ENCODE data around the gene PUM1. TPM values are rescaled to one million over a fixed set of nuclear protein-coding genes. Genes with fewer than 3 reads are reported as not detected.

Gene PUM1
- total RNA-seq, 1 experiment from 2014 or later, result 110 TPM

GRCh38 chr1:30884723-30885122 lies 180.8 kb downstream of the PUM1 start:
- H3K27me3 Mint-ChIP-seq (ENCODE audit: insufficient read depth, unreplicated experiment), result no peaks in the 10 kb centered on the region
- intact Hi-C loops (cut with micrococcal nuclease), result no loop called here
- ChIA-PET CTCF (no interaction called here), POLR2A (interaction anchor here (1.2 kb wide), 1 partner anchor 97 kb away, joined by 3 read pairs; no protein-coding TSS in a partner anchor)
- no peak overlapping the region for H3K4me3 Mint-ChIP-seq (ENCODE audit: unreplicated experiment)
- no peaks in the 10 kb centered on the region for H3K9me3 Mint-ChIP-seq (ENCODE audit: unreplicated experiment)
- H3K27ac Mint-ChIP-seq (ENCODE audit: low read depth, unreplicated experiment), result no peak overlapping the region
- peaks cover 16% of the 10 kb centered on the region for H3K4me1 Mint-ChIP-seq (ENCODE audit: insufficient read depth, unreplicated experiment)
- H3K36me3 Mint-ChIP-seq (ENCODE audit: insufficient read depth, unreplicated experiment), result peaks cover 7% of the 10 kb centered on the region
- TF ChIP-seq CTCF (IDR thresholded peaks at IDR 0.05; ENCODE audit: unreplicated experiment), result no peak
- DNase-seq (ENCODE audit: unreplicated experiment), result no peak
- BruUV-seq (replicated peaks), result no TSS peak

GRCh38 chr1:30883389-30884172 lies 181.9 kb downstream of the PUM1 start:
- peaks cover 28% of the 10 kb centered on the region for H3K4me1 Mint-ChIP-seq (ENCODE audit: insufficient read depth, unreplicated experiment)
- no peak overlapping the region for H3K4me3 Mint-ChIP-seq (ENCODE audit: unreplicated experiment)
- ChIA-PET POLR2A (no interaction called here), CTCF (interaction anchor here (0.5 to 1.4 kb wide), 3 partner anchors 27 to 850 kb away, joined by 3 to 7 read pairs (median 6); no protein-coding TSS in a partner anchor)
- H3K27me3 Mint-ChIP-seq (ENCODE audit: insufficient read depth, unreplicated experiment), result no peaks in the 10 kb centered on the region
- no peak for DNase-seq (ENCODE audit: unreplicated experiment)
- intact Hi-C loops (cut with micrococcal nuclease), result no loop called here
- no peak for TF ChIP-seq CTCF (IDR thresholded peaks at IDR 0.05; ENCODE audit: unreplicated experiment)
- BruUV-seq (replicated peaks), result no TSS peak
- H3K36me3 Mint-ChIP-seq (ENCODE audit: insufficient read depth, unreplicated experiment), result peaks cover 7% of the 10 kb centered on the region
- no peak overlapping the region for H3K27ac Mint-ChIP-seq (ENCODE audit: low read depth, unreplicated experiment)
- H3K9me3 Mint-ChIP-seq (ENCODE audit: unreplicated experiment), result no peaks in the 10 kb centered on the region

- no TSS peak for BruUV-seq (replicated peaks)
- H3K4me3 Mint-ChIP-seq (ENCODE audit: unreplicated experiment), result no peak overlapping the region
- no peaks in the 10 kb centered on the region for H3K9me3 Mint-ChIP-seq (ENCODE audit: unreplicated experiment)
- DNase-seq (ENCODE audit: unreplicated experiment), result no peak
- TF ChIP-seq CTCF (IDR thresholded peaks at IDR 0.05; ENCODE audit: unreplicated experiment), result no peak
- CTCF ChIA-PET, result interaction anchor here (0.5 to 1.4 kb wide), 4 partner anchors 28 to 851 kb away, joined by 3 to 7 read pairs (median 4); no protein-coding TSS in a partner anchor
- intact Hi-C loops (cut with micrococcal nuclease), result no loop called here
- H3K4me1 Mint-ChIP-seq (ENCODE audit: insufficient read depth, unreplicated experiment), result peaks cover 24% of the 10 kb centered on the region
- POLR2A ChIA-PET, result interaction anchor here (0.6 kb wide), 1 partner anchor 103 kb away, joined by 3 read pairs; no protein-coding TSS in a partner anchor
- no peaks in the 10 kb centered on the region for H3K27me3 Mint-ChIP-seq (ENCODE audit: insufficient read depth, unreplicated experiment)
- H3K36me3 Mint-ChIP-seq (ENCODE audit: insufficient read depth, unreplicated experiment), result peaks cover 7% of the 10 kb centered on the region
- no peak overlapping the region for H3K27ac Mint-ChIP-seq (ENCODE audit: low read depth, unreplicated experiment)
Measured at GRCh38 chr1:30882678-30883388, 182.7 kb downstream of the PUM1 start.

Other genes starting within 250 kb of the PUM1 start
- gene SDC3, start 157.0 kb downstream of the PUM1 start, total RNA-seq (2022), result 21.7 and 25.5 TPM in 2 replicates
- gene NKAIN1, start 174.2 kb upstream of the PUM1 start, total RNA-seq (2022), result 0.12 TPM in 1 of 2 replicates, not detected in the other
- 65.4 and 72.8 TPM in 2 replicates for gene SNRNP40, start 231.1 kb upstream of the PUM1 start, total RNA-seq (2022)
- gene ZCCHC17, start 231.3 kb upstream of the PUM1 start, total RNA-seq (2022), result 29.3 and 40.0 TPM in 2 replicates

All from MCF 10A (cell line).